GM06990 (cell line): ENCODE data around the gene DCAF15.
A peak's percentile ranks its signal among the peaks of the same experiment; 100 is the strongest.

ENCODE experiments used
- DNase-seq: peaks from one replicate; pipeline ENCODE4 v3.0.0-alpha.2; 2011; ENCODE audit not compliant: insufficient read length; ENCODE audit errors: extremely low read depth
- H3K27me3 ChIP-seq: replicated peaks from 2 replicates; pipeline ENCODE4 v1.6.0; 2011; ENCODE audit warnings: low read length; ENCODE audit not compliant: control insufficient read depth, insufficient read depth
- H3K36me3 ChIP-seq: 2 replicates; pipeline ENCODE4 v1.5.1; 2011; ENCODE audit warnings: low read length; ENCODE audit not compliant: control insufficient read depth, insufficient read depth
- H3K4me3 ChIP-seq: replicated peaks from 2 replicates; pipeline ENCODE4 v1.5.1; 2011; ENCODE audit warnings: low read depth, mild to moderate bottlenecking, control low read depth, low read length
- TF ChIP-seq, protein P1 (sequence below): IDR thresholded peaks from 2 replicates; pipeline ENCODE4 v1.5.1; 2011; ENCODE audit warnings: low read length, control low read depth, mild to moderate bottlenecking, inconsistent platforms; ENCODE audit not compliant: insufficient read depth, poor library complexity, severe bottlenecking

Gene DCAF15

DNA sequence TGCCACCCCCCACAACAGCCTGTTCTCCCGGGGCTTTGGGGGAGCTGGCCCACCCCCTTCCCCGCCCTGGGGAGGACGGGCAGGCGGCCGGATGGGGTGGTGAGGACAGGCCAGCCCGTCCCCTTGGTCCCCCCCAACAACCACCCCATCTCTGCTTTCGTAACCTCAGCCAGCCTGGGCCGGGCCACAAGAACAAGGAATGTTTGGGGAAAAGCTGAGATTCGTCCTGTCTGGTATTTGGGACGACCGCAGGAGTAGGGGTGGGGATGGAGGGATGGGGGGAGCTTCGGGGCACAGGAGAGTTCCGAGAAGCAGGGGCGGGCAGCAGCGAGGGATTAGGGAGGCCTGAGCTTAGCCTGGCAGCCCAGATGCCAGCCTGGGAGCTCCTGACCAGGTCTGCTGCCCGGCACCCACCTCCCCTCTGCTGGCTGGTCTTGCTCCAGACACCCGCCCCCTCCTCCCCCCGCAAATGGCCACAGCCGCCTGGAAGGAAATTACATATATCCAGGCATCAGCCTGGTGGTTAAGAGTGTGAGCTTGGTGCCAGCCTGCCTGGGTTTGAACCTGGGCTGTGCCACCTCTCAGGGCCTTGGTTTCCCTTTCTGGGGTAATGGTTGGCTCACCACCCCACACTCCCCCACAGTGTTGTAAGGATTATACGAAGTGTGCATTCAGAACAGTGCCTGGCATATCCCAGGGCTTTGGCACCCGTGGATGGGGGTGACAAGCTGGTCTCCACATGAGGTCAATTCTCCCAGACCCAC lies 13.8 kb upstream of the DCAF15 start, which contains the start of gene PODNL1:
TSS of gene PODNL1 (minus strand) at position 117 of the 764 bp plus-strand sequence. CDS start 236 bp downstream, outside the sequence.
- no peak for DNase-seq
- TF ChIP-seq, protein P1, sequence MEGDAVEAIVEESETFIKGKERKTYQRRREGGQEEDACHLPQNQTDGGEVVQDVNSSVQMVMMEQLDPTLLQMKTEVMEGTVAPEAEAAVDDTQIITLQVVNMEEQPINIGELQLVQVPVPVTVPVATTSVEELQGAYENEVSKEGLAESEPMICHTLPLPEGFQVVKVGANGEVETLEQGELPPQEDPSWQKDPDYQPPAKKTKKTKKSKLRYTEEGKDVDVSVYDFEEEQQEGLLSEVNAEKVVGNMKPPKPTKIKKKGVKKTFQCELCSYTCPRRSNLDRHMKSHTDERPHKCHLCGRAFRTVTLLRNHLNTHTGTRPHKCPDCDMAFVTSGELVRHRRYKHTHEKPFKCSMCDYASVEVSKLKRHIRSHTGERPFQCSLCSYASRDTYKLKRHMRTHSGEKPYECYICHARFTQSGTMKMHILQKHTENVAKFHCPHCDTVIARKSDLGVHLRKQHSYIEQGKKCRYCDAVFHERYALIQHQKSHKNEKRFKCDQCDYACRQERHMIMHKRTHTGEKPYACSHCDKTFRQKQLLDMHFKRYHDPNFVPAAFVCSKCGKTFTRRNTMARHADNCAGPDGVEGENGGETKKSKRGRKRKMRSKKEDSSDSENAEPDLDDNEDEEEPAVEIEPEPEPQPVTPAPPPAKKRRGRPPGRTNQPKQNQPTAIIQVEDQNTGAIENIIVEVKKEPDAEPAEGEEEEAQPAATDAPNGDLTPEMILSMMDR = no peak
- no peaks in the 10 kb centered on the region for H3K36me3 ChIP-seq
- no peak within 1 kb of the TSS for H3K4me3 ChIP-seq
- no peaks in the 10 kb centered on the region; the same call in 1 of the 2 replicates for H3K27me3 ChIP-seq

DNA sequence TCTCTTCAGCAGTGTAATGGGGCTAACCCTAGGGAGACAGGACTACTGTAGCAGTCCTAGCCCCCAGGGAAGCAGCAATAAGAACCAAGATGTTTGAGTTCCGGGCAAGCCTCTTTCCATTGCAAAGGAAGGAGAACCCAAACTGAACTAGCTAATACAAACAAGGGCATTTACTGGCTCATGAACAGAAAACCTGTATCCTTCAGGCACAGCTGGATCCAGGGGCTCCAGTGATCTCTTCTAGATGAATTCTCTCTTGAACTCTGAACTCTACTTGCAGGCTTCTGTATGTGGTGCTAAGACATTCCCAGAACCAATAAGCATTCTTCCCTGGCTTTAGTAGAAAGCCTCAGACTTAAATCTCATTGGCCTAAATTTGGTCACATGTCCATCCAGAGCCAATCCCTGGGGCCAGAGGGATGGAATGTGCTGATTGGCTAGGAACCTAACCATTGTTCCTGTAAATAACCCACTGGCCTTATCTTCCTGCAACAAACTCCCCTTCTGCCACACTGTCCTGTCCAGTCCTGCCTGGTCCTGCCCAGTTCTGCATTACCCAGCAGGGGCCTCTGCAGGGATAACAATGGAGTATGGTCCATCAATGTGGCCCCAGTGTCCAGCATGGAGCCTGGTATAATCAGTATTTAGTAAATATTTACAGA lies 10.2 kb upstream of the DCAF15 start:
- H3K27me3 ChIP-seq = no peaks in the 10 kb centered on the region
- no peak overlapping the region for H3K4me3 ChIP-seq
- no peak for DNase-seq
- no peaks in the 10 kb centered on the region for H3K36me3 ChIP-seq
- TF ChIP-seq, protein P1 = no peak

DNA sequence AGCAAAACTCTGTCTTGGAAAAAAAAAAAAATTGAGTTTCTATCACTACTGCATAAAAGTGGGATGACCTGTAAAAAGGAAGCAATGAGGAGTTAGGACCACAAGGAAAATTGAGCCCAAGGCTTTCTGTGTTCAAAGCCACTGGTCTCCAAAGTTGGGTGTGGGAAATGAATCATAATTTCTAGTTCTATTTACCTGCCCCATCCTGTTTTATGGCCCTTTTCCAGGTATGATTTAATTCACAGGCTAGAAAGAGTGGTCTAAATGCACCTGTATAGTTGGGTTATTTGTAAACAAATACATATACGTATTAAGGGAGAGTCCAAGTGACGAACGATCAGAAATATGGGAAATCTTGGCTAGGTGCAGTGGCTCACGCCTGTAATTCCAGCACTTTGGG lies 5.9 kb upstream of the DCAF15 start:
- TF ChIP-seq, protein P1 = no peak
- Histone ChIP-seq H3K27me3 (no peaks in the 10 kb centered on the region), H3K4me3 (no peak overlapping the region), H3K36me3 (no peaks in the 10 kb centered on the region)
- DNase-seq = no peak

DNA sequence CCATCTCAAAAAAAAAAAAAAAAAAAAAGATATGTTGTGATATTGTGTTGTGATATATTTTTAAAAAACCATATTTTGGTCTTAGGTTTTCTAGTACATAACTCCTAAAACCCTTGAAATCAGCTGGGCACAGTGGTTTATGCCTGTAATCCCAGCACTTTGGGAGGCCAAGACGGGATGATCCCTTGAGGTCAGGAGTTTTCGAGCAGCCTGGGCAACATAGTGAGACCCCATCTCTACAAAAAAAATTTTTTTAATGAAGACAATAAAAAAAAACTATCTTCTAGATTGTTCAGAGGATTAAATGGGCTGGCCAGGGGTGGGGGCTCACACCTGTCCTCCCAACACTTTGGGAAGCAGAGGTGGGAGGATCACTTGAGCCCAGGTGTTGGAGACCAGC lies 1.3 kb upstream of the DCAF15 start:
- Histone ChIP-seq H3K4me3 (no peak overlapping the region), H3K36me3 (peaks cover 9% of the 10 kb centered on the region), H3K27me3 (no peaks in the 10 kb centered on the region)
- TF ChIP-seq, protein P1 = no peak
- no peak for DNase-seq

DNA sequence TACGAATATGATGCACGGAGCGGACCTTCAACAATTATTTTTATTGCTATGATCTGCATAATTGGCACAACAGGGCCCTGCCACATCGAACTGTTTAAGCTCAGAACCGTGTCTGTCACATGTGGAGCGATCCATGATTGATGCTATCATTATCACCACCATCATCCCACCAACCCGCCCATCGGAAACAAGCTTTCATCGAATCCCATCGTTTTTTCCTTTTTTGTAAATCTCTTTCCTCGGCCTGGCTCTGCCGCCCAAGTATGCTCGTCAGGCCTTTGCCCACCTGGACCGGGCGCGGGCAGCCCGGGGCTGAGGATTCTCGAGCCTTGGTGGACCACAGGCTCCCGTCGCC lies 533 bp upstream of the DCAF15 start:
- DNase-seq = no peak
- no peaks in the 10 kb centered on the region for H3K27me3 ChIP-seq
- peaks cover 16% of the 10 kb centered on the region for H3K36me3 ChIP-seq
- H3K4me3 ChIP-seq = peak overlapping the region; percentile 54
- TF ChIP-seq, protein P1 = no peak
